GM18526 (cell line): Measurements from ENCODE around the gene LMF2.
A peak's percentile ranks its signal among the peaks of the same experiment; 100 is the strongest.

Experiments used
- POLR2A ChIP-seq: IDR thresholded peaks from 3 replicates; pipeline ENCODE4 v1.6.1; 2011; ENCODE audit not compliant: insufficient read length; ENCODE audit errors: extremely low read depth

Gene LMF2

GRCh38 chr22:50518606-50519005 lies 11.1 kb upstream of the LMF2 start:
- no peak for TF ChIP-seq POLR2A

- TF ChIP-seq POLR2A: no peak
Measured at GRCh38 chr22:50517495-50518260, 10.2 kb upstream of the LMF2 start.

- no peak for TF ChIP-seq POLR2A
Measured at GRCh38 chr22:50516891-50517290, 9.4 kb upstream of the LMF2 start.

- TF ChIP-seq POLR2A: no peak
Measured at GRCh38 chr22:50516068-50516467, 8.6 kb upstream of the LMF2 start.

- TF ChIP-seq POLR2A: no peak
Measured at GRCh38 chr22:50513175-50513574, 5.7 kb upstream of the LMF2 start.

GRCh38 chr22:50508897-50509296 lies 1.4 kb upstream of the LMF2 start:
- no peak for TF ChIP-seq POLR2A

- TF ChIP-seq POLR2A: peak; percentile 83
Measured at GRCh38 chr22:50507991-50508884, 736 bp upstream of the LMF2 start, which contains the start of gene NCAPH2. Gene NCAPH2 (plus strand): TSS chr22:50508224. CDS start chr22:50508338, 114 bp downstream.

- TF ChIP-seq POLR2A: no peak
Measured at GRCh38 chr22:50506611-50507420, 686 bp downstream of the LMF2 start.

- no peak for TF ChIP-seq POLR2A
Measured at GRCh38 chr22:50505776-50506610, 1.5 kb downstream of the LMF2 start.

- TF ChIP-seq POLR2A: no peak
Measured at GRCh38 chr22:50505276-50505775, 2.2 kb downstream of the LMF2 start.

GRCh38 chr22:50504369-50505211 lies 2.9 kb downstream of the LMF2 start:
- TF ChIP-seq POLR2A: no peak

GRCh38 chr22:50503475-50504145 lies 3.9 kb downstream of the LMF2 start:
- no peak for TF ChIP-seq POLR2A

GRCh38 chr22:50502628-50503474 lies 4.7 kb downstream of the LMF2 start:
- no peak for TF ChIP-seq POLR2A
